Right lobe of liver (tissue), 4 donors: Measurements from ENCODE around the gene SWAP70.

ENCODE experiments used
- CTCF ChIP-seq, 4 donors: fragments of 200-600 bp in 3 of 4; fragments of 450-650 bp in 1 of 4; IDR thresholded peaks; one replicate each; pipeline versions ENCODE4 v1.5.1 to v1.8.0; 2016 to 2022; ENCODE audit warnings: antibody characterized with exemption in 4 of 4, mild to moderate bottlenecking in 2 of 4
- POLR2A ChIP-seq: fragments of 450-650 bp; IDR thresholded peaks from one replicate; pipeline ENCODE4 v1.6.1; 2017; ENCODE audit warnings: antibody characterized with exemption, mild to moderate bottlenecking
- donor health status: DM: no; HTN: no; CAD: no.
- donor health status: DM: no; HTN: no; CAD: no.
- donor health status: DM: no; HTN: yes; CAD: no.

- TF ChIP-seq POLR2A (no peak), CTCF (IDR thresholded peaks at IDR 0.05) (peak in 2 of 4 donors; percentile 1 to 14)
Measured at GRCh38 chr11:9758637-9759518, 95.0 kb downstream of the SWAP70 start.
